ENCODE data around the gene AGPAT4.
"Not testable (repeated sequence)": the region's sequence is repeated elsewhere in the genome, so short reads cannot be mapped to it uniquely, and the experiment has no call there.

AGPAT4 gene

GRCh38 chr6:161200610-161201370 is 73.1 kb downstream of the AGPAT4 start:
- no peak for DNase-seq (ENCODE audit: low spot score)

GRCh38 chr6:161199850-161200249 is 74.0 kb downstream of the AGPAT4 start:
- DNase-seq (ENCODE audit: low spot score) = no peak

GRCh38 chr6:161198783-161199460 is 74.9 kb downstream of the AGPAT4 start:
- DNase-seq (ENCODE audit: low spot score) = no peak

- DNase-seq (ENCODE audit: low spot score) = no peak
These were observed 75.7 kb downstream of the AGPAT4 start for GRCh38 chr6:161198176-161198575.

GRCh38 chr6:161195386-161195785 is 78.5 kb downstream of the AGPAT4 start:
- no peak for DNase-seq (ENCODE audit: low spot score)

GRCh38 chr6:161194374-161194773 is 79.5 kb downstream of the AGPAT4 start:
- no peak for DNase-seq (ENCODE audit: low spot score)

GRCh38 chr6:161192636-161193411 is 81.0 kb downstream of the AGPAT4 start:
- DNase-seq (ENCODE audit: low spot score) = no peak

GRCh38 chr6:161191671-161192070 is 82.2 kb downstream of the AGPAT4 start:
- DNase-seq (ENCODE audit: low spot score) = no peak

- DNase-seq (ENCODE audit: low spot score) = no peak
These were observed 82.9 kb downstream of the AGPAT4 start for GRCh38 chr6:161191007-161191406.

GRCh38 chr6:161189891-161190290 is 84.0 kb downstream of the AGPAT4 start:
- DNase-seq (ENCODE audit: low spot score) = no peak

- no peak for DNase-seq (ENCODE audit: low spot score)
These were observed 85.1 kb downstream of the AGPAT4 start for GRCh38 chr6:161188547-161189465.

- peak; percentile 60 for DNase-seq (ENCODE audit: low spot score)
These were observed 87.6 kb downstream of the AGPAT4 start for GRCh38 chr6:161186173-161186769.

GRCh38 chr6:161181121-161181520 is 92.7 kb downstream of the AGPAT4 start:
- no peak for DNase-seq (ENCODE audit: low spot score)

- not testable (repeated sequence) for DNase-seq (ENCODE audit: low spot score)
These were observed 95.7 kb downstream of the AGPAT4 start for GRCh38 chr6:161178155-161178554.

- not testable (repeated sequence) for DNase-seq (ENCODE audit: low spot score)
These were observed 97.4 kb downstream of the AGPAT4 start for GRCh38 chr6:161176428-161176827.

GRCh38 chr6:161172769-161173168 is 101.1 kb downstream of the AGPAT4 start:
- DNase-seq (ENCODE audit: low spot score) = not testable (repeated sequence)

- no peak for DNase-seq (ENCODE audit: low spot score)
These were observed 102.7 kb downstream of the AGPAT4 start for GRCh38 chr6:161171207-161171606.

GRCh38 chr6:161169696-161170095 is 104.2 kb downstream of the AGPAT4 start:
- DNase-seq (ENCODE audit: low spot score) = no peak

- DNase-seq (ENCODE audit: low spot score) = no peak
These were observed 104.8 kb downstream of the AGPAT4 start for GRCh38 chr6:161169035-161169434.

GRCh38 chr6:161168281-161168891 is 105.5 kb downstream of the AGPAT4 start:
- peak; percentile 78 for DNase-seq (ENCODE audit: low spot score)

GRCh38 chr6:161166677-161167076 is 107.2 kb downstream of the AGPAT4 start:
- no peak for DNase-seq (ENCODE audit: low spot score)
